Erythroblast (primary cell): Measurements from ENCODE around the gene XXYLT1.

Experiments used
- GATA1 ChIP-seq: IDR thresholded peaks from 2 replicates; pipeline ENCODE4 v1.6.1; 2011; ENCODE audit warnings: low read depth, mild to moderate bottlenecking, control low read depth, low read length, moderate library complexity
- POLR2A ChIP-seq: IDR thresholded peaks from 2 replicates; pipeline ENCODE4 v1.6.1; 2011; ENCODE audit warnings: mild to moderate bottlenecking, low read length

GRCh38 chr3:195189821-195190220 is 81.1 kb downstream of the XXYLT1 start:
- TF ChIP-seq POLR2A (no peak), GATA1 (no peak)
